Measurements from ENCODE around the gene SMIM10. TPM values are rescaled to one million over a fixed set of nuclear protein-coding genes. Genes with fewer than 3 reads are reported as not detected.
"Not testable (repeated sequence)": the region's sequence is repeated elsewhere in the genome, so short reads cannot be mapped to it uniquely, and the experiment has no call there.

Gene SMIM10
- total and polyA plus RNA-seq, 3 experiments from 2014 or later: 0.36 to 1.4 (median 1.3) TPM

DNA sequence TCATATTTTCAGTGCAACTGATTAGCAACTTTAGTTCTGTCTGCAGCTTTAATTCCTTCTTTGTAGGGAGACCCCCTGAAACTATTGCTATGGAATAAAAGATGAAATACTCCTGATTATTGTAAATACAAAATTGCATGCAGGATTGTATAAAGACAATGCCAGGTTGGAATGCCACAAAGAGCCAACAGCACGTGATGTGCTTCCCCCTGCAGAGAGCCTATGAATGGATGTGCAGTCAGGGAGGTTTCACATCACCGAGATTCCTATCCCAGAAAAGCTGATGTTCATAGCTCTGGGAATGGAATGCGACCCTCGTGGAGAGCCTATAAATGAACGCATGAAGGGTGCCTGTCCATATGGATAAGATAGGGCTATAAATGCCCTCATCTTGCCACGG lies 33.0 kb downstream of the SMIM10 start:
- H3K9me3 Mint-ChIP-seq; DNase-seq; CTCF ChIA-PET; POLR2A ChIA-PET; H3K36me3 Mint-ChIP-seq; H3K4me3 ChIP-seq (ENCODE audit: low read length); H3K4me3 Mint-ChIP-seq; H3K27ac Mint-ChIP-seq; H3K36me3 ChIP-seq (ENCODE audit: insufficient read depth, low read length); H3K9me3 ChIP-seq (ENCODE audit: low read length); H3K4me1 ChIP-seq (ENCODE audit: insufficient read depth, low read length); H3K27ac ChIP-seq (ENCODE audit: low read depth, low read length): not testable (repeated sequence)
- Mint-ChIP-seq H3K27me3 (peaks cover 29 to 54% of the 10 kb centered on the region in 2 donors), H3K4me1 (peaks cover 7 to 16% (median 16%) of the 10 kb centered on the region in 3 donors)
- peaks cover 11% of the 10 kb centered on the region for H3K27me3 ChIP-seq (ENCODE audit: insufficient read depth, low read length, poor library complexity, severe bottlenecking)

DNA sequence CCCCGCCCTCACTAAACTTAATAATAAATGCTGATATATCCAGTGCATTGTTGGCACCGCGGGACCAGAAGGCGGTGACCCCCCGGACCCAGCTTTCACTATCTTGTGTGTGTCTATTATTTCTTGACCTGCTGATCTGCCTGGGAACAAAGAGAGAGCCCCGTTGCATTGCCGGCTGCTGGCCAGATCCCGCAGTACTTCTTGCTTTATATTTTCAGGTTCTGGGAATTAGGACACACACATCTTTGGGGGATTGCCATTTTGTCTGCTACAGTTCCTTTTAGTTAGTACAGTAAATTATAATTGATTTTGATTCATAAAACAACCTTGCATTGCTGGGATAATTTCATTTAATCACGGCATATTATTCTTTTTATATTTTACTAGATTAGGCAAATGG lies 33.7 kb downstream of the SMIM10 start:
- Mint-ChIP-seq H3K36me3 (no peaks in the 10 kb centered on the region), H3K27ac (no peak overlapping the region), H3K4me3 (no peak overlapping the region), H3K9me3 (peaks cover 0 to 2% (median 0%) of the 10 kb centered on the region in 5 donors), H3K27me3 (peaks cover 31 to 58% of the 10 kb centered on the region in 2 donors), H3K4me1 (peaks cover 7 to 16% (median 16%) of the 10 kb centered on the region in 3 donors)
- ChIA-PET CTCF (no interaction called here), POLR2A (no interaction called here)
- no peak overlapping the region for H3K4me3 ChIP-seq (ENCODE audit: low read length)
- peaks cover 11% of the 10 kb centered on the region for H3K27me3 ChIP-seq (ENCODE audit: insufficient read depth, low read length, poor library complexity, severe bottlenecking)
- no peaks in the 10 kb centered on the region for H3K9me3 ChIP-seq (ENCODE audit: low read length)
- H3K27ac ChIP-seq (ENCODE audit: low read depth, low read length): no peak overlapping the region
- DNase-seq: no peak
- peaks cover 6% of the 10 kb centered on the region for H3K4me1 ChIP-seq (ENCODE audit: insufficient read depth, low read length)
- no peaks in the 10 kb centered on the region for H3K36me3 ChIP-seq (ENCODE audit: insufficient read depth, low read length)

DNA sequence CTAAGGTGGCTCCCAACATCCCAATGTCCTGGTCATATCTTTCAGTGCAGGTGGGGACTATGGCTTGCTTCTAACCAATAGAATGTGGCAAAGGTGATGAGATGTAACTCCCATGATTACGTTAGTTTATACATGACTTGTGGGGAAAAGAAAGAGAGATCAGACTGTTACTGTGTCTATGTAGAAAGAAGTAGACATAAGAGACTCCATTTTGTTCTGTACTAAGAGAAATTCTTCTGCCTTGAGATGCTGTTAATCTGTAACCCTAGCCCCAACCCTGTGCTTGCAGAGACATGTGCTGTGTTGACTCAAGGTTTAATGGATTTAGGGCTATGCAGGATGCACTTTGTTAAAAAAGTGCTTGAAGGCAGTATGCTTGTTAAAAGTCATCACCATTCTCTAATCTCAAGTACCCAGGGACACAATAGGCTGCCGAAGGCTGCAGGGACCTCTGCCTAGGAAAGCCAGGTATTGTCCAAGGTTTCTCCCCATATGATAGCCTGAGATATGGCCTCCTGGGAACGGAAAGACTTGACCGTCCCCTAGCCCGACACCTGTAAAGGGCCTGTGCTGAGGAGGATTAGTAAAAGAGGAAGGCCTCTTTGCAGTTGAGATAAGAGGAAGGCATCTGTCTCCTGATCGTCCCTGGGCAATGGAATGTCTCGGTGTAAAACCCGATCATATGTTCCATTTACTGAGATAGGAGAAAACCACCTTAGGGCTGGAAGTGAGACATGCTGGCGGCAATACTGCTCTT lies 39.6 kb downstream of the SMIM10 start:
- H3K36me3 ChIP-seq (ENCODE audit: insufficient read depth, low read length); POLR2A ChIA-PET; H3K9me3 ChIP-seq (ENCODE audit: low read length); DNase-seq; CTCF ChIA-PET; H3K27me3 ChIP-seq (ENCODE audit: insufficient read depth, low read length, poor library complexity, severe bottlenecking); H3K27ac Mint-ChIP-seq; H3K4me1 ChIP-seq (ENCODE audit: insufficient read depth, low read length); H3K36me3 Mint-ChIP-seq; H3K9me3 Mint-ChIP-seq; H3K4me3 ChIP-seq (ENCODE audit: low read length); H3K27ac ChIP-seq (ENCODE audit: low read depth, low read length): not testable (repeated sequence)
- peaks cover 14 to 16% (median 15%) of the 10 kb centered on the region in 3 donors for H3K4me1 Mint-ChIP-seq
- peak overlapping the region in 4 of 7 donors; percentile 36 to 68 (median 55) for H3K4me3 Mint-ChIP-seq
- H3K27me3 Mint-ChIP-seq: peaks cover 20 to 27% of the 10 kb centered on the region in 2 donors

DNA sequence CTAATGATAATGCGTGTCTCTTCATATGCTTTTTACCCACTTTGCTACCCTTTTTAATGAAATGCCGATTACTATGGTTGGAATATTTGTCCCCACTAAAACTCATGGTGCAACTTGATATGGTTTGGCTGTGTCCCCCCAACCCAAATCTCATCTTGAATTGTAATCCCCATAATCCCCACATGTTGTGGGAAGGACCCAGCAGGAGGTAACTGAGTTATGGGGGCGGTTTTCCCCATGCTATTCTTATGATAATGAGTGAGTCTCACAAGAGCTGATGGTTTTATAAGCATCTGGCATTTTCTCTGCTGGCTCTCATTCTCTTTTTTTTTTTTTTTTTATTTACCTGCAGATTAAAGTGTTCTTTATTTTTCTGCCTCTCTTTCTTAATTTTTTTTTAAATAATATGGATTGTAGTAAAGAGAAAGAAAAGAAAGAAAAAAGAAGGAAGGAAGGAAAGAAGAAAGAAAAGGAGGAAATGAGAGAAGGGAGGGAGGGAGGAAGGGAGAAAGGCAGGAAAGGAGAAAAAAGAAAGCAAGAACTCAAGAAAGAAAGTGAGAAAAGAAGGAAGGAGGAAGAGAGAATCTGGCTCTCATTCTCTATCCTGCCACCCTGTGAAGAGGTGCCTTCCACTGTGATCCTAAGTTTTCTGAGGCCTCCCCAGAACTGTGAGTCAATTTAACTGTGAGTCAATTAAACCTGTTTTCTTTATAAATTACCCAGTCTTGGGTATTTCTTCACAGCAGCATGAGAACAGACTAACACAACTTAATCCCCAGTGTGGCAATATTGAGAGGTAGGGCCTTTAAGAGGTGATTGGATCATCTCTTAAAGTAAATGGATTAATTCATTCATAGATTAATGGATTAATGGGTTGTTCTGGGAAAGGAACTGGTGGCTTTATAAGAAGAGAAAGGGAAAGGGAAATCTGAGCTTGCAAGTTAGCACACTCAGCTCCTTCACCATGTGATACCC lies 50.6 kb downstream of the SMIM10 start:
- H3K36me3 ChIP-seq (ENCODE audit: insufficient read depth, low read length); H3K9me3 ChIP-seq (ENCODE audit: low read length); H3K36me3 Mint-ChIP-seq; H3K27ac ChIP-seq (ENCODE audit: low read depth, low read length); H3K27ac Mint-ChIP-seq; H3K4me1 ChIP-seq (ENCODE audit: insufficient read depth, low read length); H3K4me3 Mint-ChIP-seq; H3K4me1 Mint-ChIP-seq; H3K27me3 ChIP-seq (ENCODE audit: insufficient read depth, low read length, poor library complexity, severe bottlenecking); H3K9me3 Mint-ChIP-seq; CTCF ChIA-PET; H3K4me3 ChIP-seq (ENCODE audit: low read length); H3K27me3 Mint-ChIP-seq; DNase-seq: not testable (repeated sequence)
- POLR2A ChIA-PET: interaction anchor here (0.6 kb wide), 1 partner anchor 21 kb away, joined by 3 read pairs; no protein-coding TSS in a partner anchor

Other genes starting within 250 kb of the SMIM10 start
- gene PABIR2, start 193.8 kb upstream of the SMIM10 start, total RNA-seq: 10 to 100 TPM; 26.8 to 27.2 TPM
- gene PABIR2, start 193.8 kb upstream of the SMIM10 start, polyA plus RNA-seq: 7.7 TPM
- gene MOSPD1, start 75.7 kb upstream of the SMIM10 start, total RNA-seq: 10 to 100 TPM; 19.0 to 21.4 TPM
- 19.6 TPM for gene MOSPD1, start 75.7 kb upstream of the SMIM10 start, polyA plus RNA-seq
- gene RTL8B, start 31.6 kb downstream of the SMIM10 start, total RNA-seq: under 1 TPM; 0.37 to 0.55 TPM
- 0.43 TPM for gene RTL8B, start 31.6 kb downstream of the SMIM10 start, polyA plus RNA-seq
- 10 to 100 TPM; 26.3 to 28.4 TPM for gene RTL8C, start 41.4 kb downstream of the SMIM10 start, total RNA-seq
- gene RTL8C, start 41.4 kb downstream of the SMIM10 start, polyA plus RNA-seq: 39.5 TPM
- gene RTL8A, start 61.1 kb downstream of the SMIM10 start, total RNA-seq: 1 to 10 TPM; 8.6 TPM
- gene RTL8A, start 61.1 kb downstream of the SMIM10 start, polyA plus RNA-seq: 23.8 TPM
- gene SMIM10L2B, start 107.7 kb downstream of the SMIM10 start, total RNA-seq: under 1 TPM; 0.11 to 0.13 TPM
- 0.18 TPM for gene SMIM10L2B, start 107.7 kb downstream of the SMIM10 start, polyA plus RNA-seq
- gene ETDB, start 129.5 kb downstream of the SMIM10 start, total RNA-seq: not detected
- gene ETDB, start 129.5 kb downstream of the SMIM10 start, polyA plus RNA-seq: not detected
- gene CT55, start 180.4 kb downstream of the SMIM10 start, total RNA-seq: not detected
- gene CT55, start 180.4 kb downstream of the SMIM10 start, polyA plus RNA-seq: not detected